Endothelial cell of umbilical vein (primary cell): Measurements from ENCODE around the gene CALD1. TPM values are rescaled to one million over a fixed set of nuclear protein-coding genes. Genes with fewer than 3 reads are reported as not detected.
A peak's percentile ranks its signal among the peaks of the same experiment; 100 is the strongest.

Experiments used
- BruUV-seq: library from RNA; stranded (reverse); fragments of 400-500 nt; replicated peaks from 2 replicates; lab custom pipeline; 2021; lab: Mats Ljungman, UMichigan
- CTCF ChIA-PET: fragments of 300-600, 350-600 bp; sonication (Branson Sonifier 250); formaldehyde crosslinking; loops from one replicate; lab custom pipeline; 2021; ENCODE audit warnings: antibody characterized with exemption, inconsistent platforms; lab: Charles Lee
- POLR2A ChIA-PET: fragments of 300-600, 350-600 bp; sonication (Branson Sonifier 250); formaldehyde crosslinking; loops from one replicate; lab custom pipeline; 2021; ENCODE audit warnings: antibody characterized with exemption, inconsistent platforms; lab: Charles Lee
- DNase-seq: peaks from one replicate; pipeline ENCODE4 v3.0.0-alpha.2; 2011; ENCODE audit warnings: low read depth, low spot score
- FAIRE-seq: peaks from 2 replicates; lab custom pipeline; 2011; peaks lifted over from hg19 to GRCh38; lab: Jason Lieb, UNC
- H2AFZ ChIP-seq: 2 replicates; pipeline ENCODE4 v1.6.0; 2012; ENCODE audit warnings: low read depth, low read length, control low read depth, inconsistent platforms
- H3K27ac ChIP-seq: 2 replicates; pipeline ENCODE4 v1.5.1; 2011; ENCODE audit warnings: low read depth, mild to moderate bottlenecking, control low read depth, low read length, moderate library complexity; ENCODE audit not compliant: insufficient read depth
- H3K27me3 ChIP-seq, 2 experiments: 2 replicates each; pipeline versions ENCODE4 v1.6.0 to v1.6.1; 2011; ENCODE audit warnings: low read length in 2 of 2, mixed read lengths in 1 of 2; ENCODE audit not compliant: control insufficient read depth in 2 of 2, insufficient read depth in 2 of 2
- H3K36me3 ChIP-seq, 2 experiments: 2 replicates in 1 of 2; 3 replicates in 1 of 2; pipeline ENCODE4 v1.5.1; 2011; ENCODE audit warnings: low read length in 2 of 2, mild to moderate bottlenecking in 1 of 2, moderate library complexity in 1 of 2; ENCODE audit not compliant: control insufficient read depth in 2 of 2, insufficient read depth in 2 of 2; ENCODE audit errors: extremely low read depth in 1 of 2
- H3K4me1 ChIP-seq: 3 replicates; pipeline ENCODE4 v1.5.1; 2011; ENCODE audit warnings: mild to moderate bottlenecking, low read length; ENCODE audit not compliant: control insufficient read depth, insufficient read depth; ENCODE audit errors: extremely low read depth
- H3K4me2 ChIP-seq: 2 replicates; pipeline ENCODE4 v1.6.1; 2011; ENCODE audit warnings: low read length, control low read depth, mixed read lengths; ENCODE audit not compliant: insufficient read depth
- H3K4me3 ChIP-seq, 3 experiments: fragments of 200-600 bp in 1 of 3; sonication (generic), shearing (Covaris generic) in 1 of 3; replicated peaks in 1 of 3; 2 replicates each; pipeline ENCODE4 v1.5.1; 2011 to 2016; ENCODE audit warnings: control low read depth in 3 of 3, low read length in 3 of 3, mild to moderate bottlenecking in 2 of 3, inconsistent platforms in 1 of 3, low read depth in 1 of 3, moderate library complexity in 1 of 3; ENCODE audit not compliant: insufficient read depth in 1 of 3
- H3K79me2 ChIP-seq: 2 replicates; pipeline ENCODE4 v1.6.0; 2012; ENCODE audit warnings: low read length, inconsistent platforms; ENCODE audit not compliant: control insufficient read depth, insufficient read depth
- H3K9ac ChIP-seq: replicated peaks from 2 replicates; pipeline ENCODE3; 2011; ENCODE audit warnings: low read length, control low read depth; ENCODE audit not compliant: insufficient read depth; ENCODE audit errors: extremely low read depth
- H3K9me1 ChIP-seq: replicated peaks from 3 replicates; pipeline ENCODE4 v1.6.0; 2011; ENCODE audit warnings: mild to moderate bottlenecking, low read length; ENCODE audit not compliant: control insufficient read depth, insufficient read depth; ENCODE audit errors: extremely low read depth
- H3K9me3 ChIP-seq: replicated peaks from 2 replicates; pipeline ENCODE4 v1.5.1; 2012; ENCODE audit warnings: low read length, inconsistent platforms; ENCODE audit not compliant: control insufficient read depth, insufficient read depth
- H4K20me1 ChIP-seq: replicated peaks from 2 replicates; pipeline ENCODE3; 2011; ENCODE audit warnings: mild to moderate bottlenecking, low read length; ENCODE audit not compliant: control insufficient read depth, insufficient read depth; ENCODE audit errors: extremely low read depth
- JUN ChIP-seq: IDR thresholded peaks from 2 replicates; pipeline ENCODE4 v1.6.1; 2011; ENCODE audit warnings: borderline replicate concordance, low read depth; ENCODE audit not compliant: insufficient read length, insufficient read depth
- POLR2A ChIP-seq: IDR thresholded peaks from 2 replicates; pipeline ENCODE4 v1.6.1; 2012; ENCODE audit warnings: low read depth, mild to moderate bottlenecking, control low read depth, low read length
- POLR2AphosphoS5 ChIP-seq: IDR thresholded peaks from 2 replicates; pipeline ENCODE4 v1.6.1; 2012; ENCODE audit warnings: low read depth, mild to moderate bottlenecking, control low read depth, low read length, moderate library complexity; ENCODE audit not compliant: insufficient read depth
- dilution Hi-C: fragments of 300-500 bp; cut with MboI; formaldehyde crosslinking; loops from one replicate; pipeline ENCODE4 v1.15.0; 2019; ENCODE audit warnings: low sequenced_read_pairs; ENCODE audit not compliant: extremely low pct_ligation_motif_present
- intact Hi-C: fragments of 100-400 bp; cut with micrococcal nuclease; formaldehyde crosslinking; loops from one replicate; pipeline ENCODE4 v1.10.0; 2022
- polyA plus RNA-seq, 4 experiments: library from polyadenylated mRNA; depleted of rRNA in 3 of 4; stranded (reverse) in 3 of 4; unstranded in 1 of 4; fragments of >200 nt; gene quantifications; 2 replicates each; pipeline versions ENCODE4 v1.2.1 to v1.2.3, GENCODE V29; 2011 to 2012; ENCODE audit warnings: missing spikeins in 1 of 4
- total RNA-seq: library from RNA; stranded (reverse); gene quantifications from 2 replicates; pipeline ENCODE4 v1.2.3, GENCODE V29; 2021

Gene CALD1
- total and polyA plus RNA-seq, 2 donors (not counting 3 experiments of a cell fraction or from before 2014, with no cell fraction given): 136 to 307 TPM

DNA sequence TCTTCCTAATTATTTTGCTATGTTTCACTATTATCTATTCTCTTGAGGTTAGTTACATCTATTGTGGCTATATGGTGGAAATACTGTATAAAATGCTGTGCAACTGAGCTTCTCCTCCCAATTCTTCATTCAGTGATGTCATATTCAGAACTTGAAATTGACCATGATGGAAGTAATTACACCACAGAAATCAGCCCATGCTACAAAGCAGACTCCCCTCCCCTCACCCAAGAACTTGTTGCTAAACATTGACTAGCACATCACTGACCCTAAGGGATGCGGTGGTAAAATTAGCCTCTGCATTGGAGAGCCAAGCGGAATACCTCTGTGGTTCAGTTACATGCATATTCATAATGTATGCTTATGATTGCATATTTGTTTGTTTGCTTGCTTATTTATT lies 8.8 kb downstream of the CALD1 start:
- Histone ChIP-seq H3K9me1 (no peaks in the 10 kb centered on the region), H3K9me3 (no peaks in the 10 kb centered on the region), H4K20me1 (peaks cover 3% of the 10 kb centered on the region), H3K79me2 (peaks cover 97% of the 10 kb centered on the region), H3K36me3 (peaks cover 4 to 12% of the 10 kb centered on the region in 2 experiments), H2AFZ (no peak overlapping the region), H3K4me1 (peaks cover 31% of the 10 kb centered on the region), H3K4me2 (no peak overlapping the region), H3K27me3 (no peaks in the 10 kb centered on the region), H3K27ac (no peak overlapping the region), H3K4me3 (no peak overlapping the region), H3K9ac (no peak overlapping the region)
- ChIA-PET POLR2A (interaction anchor here (0.7 to 6.4 kb wide), 7 partner anchors 9 to 472 kb away, joined by 3 to 45 read pairs (median 4); partner anchors contain the start of gene SLC35B4), CTCF (interaction anchor here (1.1 to 1.8 kb wide), 3 partner anchors 36 to 128 kb away, joined by 3 to 6 read pairs (median 3); no protein-coding TSS in a partner anchor)
- no peak for DNase-seq
- dilution Hi-C loops: no loop called here
- intact Hi-C loops: no loop called here
- no peak for TF ChIP-seq POLR2A
- FAIRE-seq: no peak
- BruUV-seq: no TSS peak

DNA sequence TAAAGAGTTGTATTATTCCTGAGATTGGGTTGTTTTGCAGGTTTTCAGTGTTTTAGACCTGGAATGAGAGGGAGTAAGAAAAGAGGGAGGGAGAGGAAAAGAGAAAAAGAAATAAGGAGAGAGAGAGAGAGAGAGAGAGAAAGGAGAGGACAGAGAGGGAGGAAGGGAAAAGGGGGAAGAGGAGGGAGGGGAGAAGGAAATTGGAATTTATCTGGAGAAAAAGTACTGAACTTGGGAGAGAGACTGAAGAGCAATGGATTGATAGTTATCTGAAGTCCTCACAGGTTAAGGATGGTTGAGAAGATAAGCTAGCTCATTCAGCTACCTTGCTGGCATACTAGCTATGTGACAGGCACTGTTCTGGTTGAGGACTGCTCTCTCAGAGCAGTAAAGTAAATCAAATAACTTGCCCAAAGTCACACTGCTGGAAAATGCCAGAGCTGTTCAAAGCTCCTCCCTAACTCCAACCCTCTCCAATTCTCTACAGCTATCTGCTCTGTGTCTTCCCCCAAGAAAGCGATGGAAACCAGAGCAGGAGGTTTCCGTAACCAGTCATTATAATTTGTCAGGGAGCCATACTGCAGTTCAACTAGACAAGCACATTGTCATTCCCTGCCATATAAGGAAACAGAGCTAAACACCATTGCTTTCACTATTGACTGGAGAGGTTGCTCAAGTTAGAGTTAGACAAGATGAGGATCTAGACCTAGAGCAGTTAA lies 10.7 kb downstream of the CALD1 start:
- CTCF ChIA-PET: interaction anchor here (1.3 kb wide), 1 partner anchor 157 kb away, joined by 4 read pairs; no protein-coding TSS in a partner anchor
- DNase-seq (no peak), FAIRE-seq (no peak)
- Histone ChIP-seq H2AFZ (no peak overlapping the region), H3K9me1 (no peaks in the 10 kb centered on the region), H3K27me3 (no peaks in the 10 kb centered on the region), H3K4me2 (no peak overlapping the region), H3K4me1 (peaks cover 23% of the 10 kb centered on the region), H3K9ac (no peak overlapping the region), H3K9me3 (no peaks in the 10 kb centered on the region), H3K4me3 (no peak overlapping the region), H3K27ac (no peak overlapping the region), H3K36me3 (peaks cover 7 to 8% of the 10 kb centered on the region in 2 experiments), H3K79me2 (peaks cover 98% of the 10 kb centered on the region), H4K20me1 (peaks cover 3% of the 10 kb centered on the region)
- dilution Hi-C loops: no loop called here
- no TSS peak for BruUV-seq
- intact Hi-C loops: no loop called here
- TF ChIP-seq POLR2AphosphoS5 (peak; percentile 19), JUN (no peak)
- POLR2A ChIA-PET: interaction anchor here (0.7 to 6.4 kb wide), 6 partner anchors 9 to 70 kb away, joined by 3 to 45 read pairs (median 4); no protein-coding TSS in a partner anchor
